Stimulated activated CD4-positive, alpha-beta T cell treated with anti-CD3 and anti-CD28 coated beads, Interleukin-2, amount 100 ng/mL, for 48 hours (primary cell): ENCODE data around the gene ZDHHC14.
"Not testable (repeated sequence)": the region's sequence is repeated elsewhere in the genome, so short reads cannot be mapped to it uniquely, and the experiment has no call there.

Experiments
- DNase-seq, 2 donors: peaks; one replicate each; pipeline ENCODE4 v3.0.0-alpha.2; 2020

The ZDHHC14 gene

DNA sequence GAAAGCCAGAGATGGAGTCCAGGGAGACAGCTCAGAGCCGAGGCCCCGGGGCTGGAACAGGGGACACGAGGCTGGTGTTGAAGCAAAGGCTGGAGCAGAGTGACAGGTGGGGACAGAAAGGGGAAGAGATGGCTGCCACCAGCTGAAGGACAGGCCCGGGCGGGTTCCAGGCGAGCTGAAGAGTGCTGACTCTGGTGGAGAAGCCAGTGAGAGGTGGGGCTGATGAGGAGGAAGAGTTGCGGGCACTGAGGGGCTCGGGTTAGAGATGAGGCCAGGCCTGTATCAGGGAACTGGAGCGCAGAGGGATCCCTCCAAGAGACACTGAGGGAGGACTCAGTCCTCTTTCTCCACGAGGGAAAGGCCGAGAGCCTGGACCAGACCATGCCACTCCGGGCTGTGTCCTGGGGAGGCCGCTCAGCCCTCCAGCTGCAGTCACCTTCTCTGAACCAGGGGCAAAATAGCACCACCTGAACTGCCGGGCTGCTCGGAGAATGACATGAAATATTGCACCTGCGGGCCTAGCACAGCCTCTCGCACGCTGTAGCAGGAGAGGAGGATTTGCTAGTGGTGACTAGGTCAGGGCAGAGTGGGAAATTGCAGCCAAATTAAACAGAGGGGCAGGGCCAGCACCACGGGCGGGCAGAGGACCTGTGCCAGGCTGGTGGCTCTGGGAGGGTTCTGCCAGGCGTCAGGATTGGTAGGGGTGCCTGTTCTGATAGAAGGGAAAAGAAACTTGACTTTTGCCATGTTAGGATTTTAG, 175.9 kb downstream of the ZDHHC14 start:
- no peak for DNase-seq

DNA sequence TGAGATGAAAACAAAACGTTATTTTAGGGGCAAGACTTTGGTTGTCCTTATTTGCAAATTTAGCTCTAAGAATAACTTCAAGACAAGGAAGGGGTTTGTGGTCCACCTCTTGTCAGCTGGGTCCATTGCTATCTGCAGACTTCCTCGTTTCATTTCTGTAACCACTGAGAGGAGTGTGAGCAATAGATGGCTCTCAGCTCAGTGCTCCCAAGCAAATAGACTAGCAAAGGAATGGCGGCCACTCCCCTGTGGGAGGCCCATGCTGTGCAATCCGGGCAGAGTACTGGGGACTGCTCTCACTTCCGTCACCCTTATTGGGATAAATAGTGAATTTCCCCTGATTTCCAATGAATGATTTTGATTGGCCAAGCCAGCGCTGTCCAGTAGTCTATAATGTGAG, 176.6 kb downstream of the ZDHHC14 start:
- no peak for DNase-seq

DNA sequence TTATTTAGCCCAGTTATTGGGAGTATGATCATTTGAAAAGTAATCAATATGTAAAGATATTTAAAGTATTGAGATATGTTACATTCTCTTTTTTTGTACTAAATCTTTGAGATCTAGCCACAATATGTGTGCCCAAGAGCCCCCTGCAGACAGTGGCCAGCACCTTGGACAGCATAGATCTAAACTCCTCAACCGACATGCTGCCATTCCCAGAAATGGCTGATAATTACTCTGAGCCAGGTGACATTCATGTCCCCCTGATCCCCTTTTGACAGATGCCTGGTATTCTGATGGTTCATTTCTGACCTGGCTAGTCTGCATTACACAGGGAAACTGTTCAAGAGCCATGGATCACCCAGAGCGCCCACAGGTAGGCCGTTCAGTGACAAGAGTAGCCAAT, 177.1 kb downstream of the ZDHHC14 start:
- DNase-seq: no peak

DNA sequence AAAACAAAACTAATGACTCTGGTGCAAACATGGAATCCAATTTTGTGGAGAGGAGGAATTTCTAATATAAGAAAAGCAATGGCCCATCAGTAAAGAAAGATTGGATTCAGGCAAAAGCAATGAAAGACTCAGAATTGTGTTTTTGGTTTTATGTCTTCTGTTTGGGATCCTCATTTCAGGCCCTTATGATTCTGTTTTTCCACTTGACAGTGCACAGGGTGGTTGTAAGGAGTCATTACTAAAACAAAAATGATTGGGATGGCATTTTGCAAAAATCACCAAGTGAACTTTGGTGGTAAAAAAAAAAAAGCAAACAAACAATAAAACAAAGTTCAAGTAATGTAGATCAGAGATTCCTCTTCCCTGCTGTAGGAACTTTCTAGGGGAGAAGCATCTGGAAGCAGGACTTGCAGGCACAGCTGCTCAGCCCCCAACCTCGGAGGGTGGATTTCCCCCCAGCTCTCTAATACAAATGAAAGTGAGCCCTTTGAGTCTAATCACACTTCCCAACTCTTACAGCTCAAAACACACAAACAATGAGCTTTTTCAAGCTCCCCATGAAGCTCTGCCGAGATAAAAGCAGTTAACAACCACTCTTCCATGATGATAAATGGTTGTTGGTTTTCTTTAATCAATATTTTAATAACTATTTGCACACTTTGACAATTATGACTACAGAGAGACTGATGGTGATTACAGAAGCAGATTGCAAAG, 177.7 kb downstream of the ZDHHC14 start:
- DNase-seq: no peak

DNA sequence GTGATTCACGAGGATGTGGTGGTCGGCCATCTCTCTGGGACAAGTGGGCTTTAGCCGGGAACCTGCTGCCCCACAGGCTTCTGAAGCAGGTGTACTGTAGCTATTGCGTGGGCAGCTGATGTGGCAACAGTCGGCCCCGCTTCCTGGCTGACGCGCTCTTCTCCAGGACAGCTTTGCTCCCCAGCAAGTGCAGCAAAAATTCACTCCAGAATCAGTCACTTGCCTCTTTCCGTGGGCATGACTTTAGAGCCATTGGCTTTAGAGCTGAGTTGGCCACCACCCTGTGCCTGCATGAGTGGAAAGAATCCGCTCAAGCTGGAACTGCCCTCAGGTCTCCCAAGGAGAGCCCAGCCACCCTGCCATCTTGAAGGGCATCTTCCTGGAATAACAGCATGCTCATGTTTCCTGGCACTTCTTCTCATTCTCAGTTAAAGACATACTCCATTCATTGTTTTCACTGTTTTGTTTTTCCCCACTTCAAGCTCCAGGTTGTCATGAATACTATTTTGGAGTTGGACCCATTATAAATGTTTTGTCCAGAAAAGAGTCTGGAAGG, 178.3 kb downstream of the ZDHHC14 start:
- DNase-seq: no peak

DNA sequence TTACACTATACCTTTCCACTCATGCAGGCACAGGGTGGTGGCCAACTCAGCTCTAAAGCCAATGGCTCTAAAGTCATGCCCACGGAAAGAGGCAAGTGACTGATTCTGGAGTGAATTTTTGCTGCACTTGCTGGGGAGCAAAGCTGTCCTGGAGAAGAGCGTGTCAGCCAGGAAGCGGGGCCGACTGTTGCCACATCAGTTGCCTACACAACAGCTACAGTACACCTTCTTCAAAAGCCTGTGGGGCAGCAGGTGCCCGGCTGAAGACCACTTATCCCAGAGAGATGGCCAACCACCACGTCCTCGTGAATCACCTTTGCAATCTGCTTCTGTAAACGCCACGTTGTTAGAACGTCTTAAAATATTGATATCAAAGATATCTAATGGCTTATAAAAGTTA, 179.1 kb downstream of the ZDHHC14 start:
- DNase-seq: not testable (repeated sequence)

DNA sequence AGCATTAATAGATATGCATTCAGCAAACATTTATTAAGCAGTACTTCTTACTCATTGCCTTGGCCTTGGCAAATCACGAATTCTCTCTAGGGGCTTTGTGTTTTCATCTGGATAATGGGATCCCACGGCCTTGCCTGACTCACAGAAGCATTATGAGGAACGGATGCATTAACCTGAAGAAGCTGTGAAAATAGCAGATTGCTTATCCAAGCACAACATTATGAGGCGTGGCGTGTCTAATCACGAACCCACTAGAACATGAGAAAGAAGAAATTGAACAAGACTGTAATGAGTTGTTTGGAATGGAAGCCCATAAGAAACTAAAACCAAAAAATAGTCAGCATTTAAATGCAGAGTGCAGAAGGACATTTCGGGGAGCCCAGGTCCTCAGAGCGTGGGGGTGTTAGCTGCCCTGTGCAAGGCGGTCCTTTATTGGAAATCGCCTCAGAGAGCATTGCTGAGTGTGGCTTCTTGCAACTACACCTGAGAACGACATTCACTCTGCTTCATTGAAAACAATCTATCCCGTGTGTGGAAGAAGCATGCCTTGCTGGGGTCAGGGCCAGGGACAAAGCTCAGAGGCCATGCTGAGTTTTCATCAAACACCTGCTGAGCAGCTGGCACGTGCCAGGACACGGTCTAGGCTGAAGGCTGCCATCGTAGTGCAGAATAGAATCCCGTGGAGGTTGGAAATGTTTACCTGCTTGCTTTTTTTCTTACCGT, 179.9 kb downstream of the ZDHHC14 start:
- no peak for DNase-seq

DNA sequence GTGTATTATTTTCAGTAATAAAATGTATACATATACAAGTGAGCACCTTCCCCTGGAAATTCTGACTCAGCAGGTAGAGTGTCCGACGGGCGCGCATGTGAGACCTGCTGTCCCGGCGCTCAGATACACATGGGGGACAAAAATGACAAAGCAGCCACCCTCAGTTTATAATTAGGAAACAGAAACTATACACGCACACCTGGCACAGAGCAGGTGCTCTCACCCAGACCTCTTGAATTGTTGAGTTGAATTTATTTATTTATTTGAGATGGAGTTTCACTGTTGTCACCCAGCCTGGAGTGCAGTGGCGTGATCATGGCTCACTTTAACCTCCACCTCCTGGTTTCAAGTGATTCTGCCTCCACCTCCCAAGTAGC, 180.4 kb downstream of the ZDHHC14 start:
- no peak for DNase-seq

DNA sequence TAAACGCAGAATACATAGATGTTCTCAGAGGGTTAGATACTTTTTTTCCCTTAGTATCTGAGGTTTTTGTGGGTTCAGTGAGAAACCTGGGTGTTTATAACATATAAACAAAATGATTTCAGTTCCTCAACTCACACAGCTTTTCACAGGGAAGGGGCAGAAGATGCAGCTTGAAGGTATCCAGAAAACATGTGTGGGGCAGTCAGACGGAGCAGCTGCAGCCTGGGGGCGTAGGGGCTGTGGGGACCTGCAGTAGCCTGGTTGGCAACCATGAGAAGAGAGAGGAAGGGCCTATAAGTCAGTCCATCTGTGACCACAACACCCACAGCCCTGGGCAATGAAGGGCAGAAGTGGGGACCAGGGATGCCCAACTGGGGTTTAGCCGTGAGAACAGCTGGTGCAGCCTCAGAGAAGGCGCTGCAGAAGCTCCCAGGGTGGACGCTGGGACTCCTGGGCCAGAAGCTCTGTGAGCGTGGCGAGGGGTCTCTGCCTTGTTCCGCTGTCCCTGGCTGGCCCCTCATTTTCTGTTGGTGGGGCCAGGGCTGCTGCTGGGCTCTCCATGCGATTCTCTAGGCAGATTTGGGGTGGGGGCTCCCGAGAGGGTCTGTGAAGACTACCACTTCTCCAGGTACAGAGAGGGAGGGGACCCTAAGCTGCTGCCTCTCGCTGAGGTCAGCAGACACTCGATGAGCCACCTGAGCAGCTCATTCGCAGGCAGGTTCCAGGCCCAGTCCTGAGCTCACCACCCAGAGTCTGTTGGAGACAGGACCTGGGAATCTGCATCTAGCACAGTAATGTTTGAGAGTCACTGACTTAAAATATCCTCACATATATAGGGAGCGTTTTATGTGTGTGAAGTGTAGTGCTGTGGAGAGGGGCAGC, 181.2 kb downstream of the ZDHHC14 start:
- DNase-seq: no peak

DNA sequence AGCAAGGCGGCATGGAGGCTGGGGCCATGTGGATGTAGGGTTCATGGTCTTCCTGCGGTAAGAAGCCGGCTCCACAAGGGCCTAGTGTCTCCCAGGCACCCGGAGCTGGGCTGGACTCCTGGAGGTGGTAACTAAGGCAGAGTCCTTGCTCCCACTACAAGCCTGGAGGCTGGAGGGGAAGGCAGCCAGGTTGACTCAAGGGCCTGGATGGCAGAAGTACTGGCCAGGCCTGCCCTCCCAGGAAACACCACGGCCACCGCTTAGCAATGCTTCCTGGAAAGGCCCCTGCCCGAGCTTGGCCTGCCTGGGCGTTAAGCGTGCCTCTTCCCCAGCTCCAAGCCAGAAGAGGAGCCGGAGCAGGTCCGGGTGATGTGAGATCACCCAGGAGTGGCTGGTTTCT, 182.0 kb downstream of the ZDHHC14 start:
- no peak for DNase-seq

DNA sequence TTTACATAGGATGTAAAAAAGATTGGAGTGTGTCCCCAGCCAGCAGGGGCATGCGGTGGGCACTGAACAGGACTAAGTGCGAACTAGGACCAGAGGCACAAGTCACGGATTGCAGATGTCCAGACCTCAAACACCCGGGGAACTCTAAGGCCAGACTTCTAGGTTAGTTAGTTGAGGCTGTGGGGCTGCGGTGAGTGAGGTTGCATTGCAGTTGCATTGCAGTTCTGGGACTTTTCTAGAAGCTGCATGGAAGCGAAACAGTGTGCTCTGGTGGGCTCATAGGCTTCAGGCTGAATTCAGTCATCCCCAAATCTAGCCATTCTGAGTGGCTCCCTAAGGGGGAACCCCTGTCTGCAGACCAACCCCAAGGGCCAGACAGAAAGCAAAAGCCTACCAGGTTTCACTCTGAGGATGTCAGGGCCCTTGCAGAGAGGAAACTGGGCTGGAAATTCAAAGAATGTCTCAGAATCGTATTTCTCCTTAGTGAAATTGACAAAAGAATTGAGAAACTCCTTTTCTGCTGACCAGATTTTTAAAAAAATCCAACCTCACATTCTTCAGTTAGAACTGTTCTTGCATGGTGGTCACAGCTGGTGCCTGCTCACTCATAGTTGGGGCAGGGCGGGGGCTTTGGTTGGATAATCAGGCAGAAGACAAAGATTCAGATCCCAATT, 182.8 kb downstream of the ZDHHC14 start:
- DNase-seq: no peak

DNA sequence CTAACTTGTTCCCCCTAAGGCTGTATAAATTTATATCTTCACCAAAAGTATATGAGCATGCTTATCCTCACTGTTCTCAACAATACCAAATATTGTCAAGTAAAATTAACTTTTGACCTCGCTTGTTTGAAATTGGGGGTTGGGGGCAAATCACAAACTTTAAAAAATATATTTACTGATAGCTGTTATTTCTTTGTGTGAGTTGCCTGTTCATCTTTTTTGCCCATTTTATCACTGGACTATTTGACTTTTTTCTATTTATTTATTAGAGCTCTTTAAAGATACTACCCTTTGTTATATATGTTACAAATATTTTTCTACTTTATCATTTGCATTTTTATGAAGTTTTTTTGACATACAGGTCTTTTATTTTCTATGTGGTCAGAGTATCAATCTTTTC, 187.7 kb downstream of the ZDHHC14 start:
- no peak for DNase-seq

DNA sequence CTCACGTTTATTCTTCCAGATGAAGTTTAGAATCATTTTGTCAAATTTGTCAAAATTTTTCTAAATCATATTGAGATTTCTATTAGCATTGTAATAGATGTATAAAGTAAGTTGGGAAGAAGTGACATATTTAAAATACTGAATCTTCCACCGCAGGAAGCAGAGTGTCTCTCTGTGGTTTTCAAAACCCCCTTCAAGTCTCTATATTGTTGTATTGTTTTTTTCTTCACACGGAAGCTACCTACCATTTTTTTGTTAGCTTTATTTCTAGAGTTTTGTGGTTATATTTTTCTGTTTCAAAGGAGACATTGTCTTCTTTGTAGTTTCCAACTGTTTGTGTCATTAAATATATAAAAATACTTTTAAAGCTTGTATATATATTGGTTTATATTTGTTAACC, 188.6 kb downstream of the ZDHHC14 start:
- DNase-seq: no peak

DNA sequence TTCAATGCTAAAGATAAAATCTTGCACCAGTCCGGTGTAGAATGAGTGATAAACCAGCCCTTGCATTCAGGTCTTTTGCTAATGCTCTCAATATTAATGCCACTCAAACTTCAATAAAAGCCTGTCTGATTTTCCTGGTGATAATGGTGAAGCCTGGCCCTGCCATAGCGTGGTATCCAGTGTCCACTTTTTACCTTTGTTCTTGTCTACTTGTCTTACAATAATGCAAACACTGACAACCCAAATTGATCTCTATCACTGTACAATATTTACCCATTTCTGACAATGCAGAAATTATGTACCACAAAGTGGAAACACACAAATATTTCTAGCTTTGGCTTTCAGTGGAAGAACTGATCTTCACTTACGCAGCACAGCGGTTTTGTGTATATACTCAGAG, 189.1 kb downstream of the ZDHHC14 start:
- DNase-seq: no peak

DNA sequence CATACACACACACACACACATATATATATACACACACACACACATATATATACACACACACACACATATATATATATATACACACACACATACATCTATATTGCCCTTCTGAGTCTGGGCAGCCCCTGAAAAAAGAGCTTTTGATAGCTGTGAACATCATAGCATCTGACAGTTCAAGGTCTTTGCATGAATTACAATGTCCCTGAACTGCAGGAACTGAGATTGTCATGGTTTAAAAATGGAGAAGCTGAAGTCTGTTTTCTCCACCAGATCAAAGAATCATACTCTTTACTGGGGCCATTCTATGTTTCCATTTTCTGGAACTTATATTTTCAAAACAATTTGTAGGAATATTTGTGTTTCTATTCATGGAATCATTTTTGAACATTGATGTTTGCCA, 189.8 kb downstream of the ZDHHC14 start:
- no peak for DNase-seq

DNA sequence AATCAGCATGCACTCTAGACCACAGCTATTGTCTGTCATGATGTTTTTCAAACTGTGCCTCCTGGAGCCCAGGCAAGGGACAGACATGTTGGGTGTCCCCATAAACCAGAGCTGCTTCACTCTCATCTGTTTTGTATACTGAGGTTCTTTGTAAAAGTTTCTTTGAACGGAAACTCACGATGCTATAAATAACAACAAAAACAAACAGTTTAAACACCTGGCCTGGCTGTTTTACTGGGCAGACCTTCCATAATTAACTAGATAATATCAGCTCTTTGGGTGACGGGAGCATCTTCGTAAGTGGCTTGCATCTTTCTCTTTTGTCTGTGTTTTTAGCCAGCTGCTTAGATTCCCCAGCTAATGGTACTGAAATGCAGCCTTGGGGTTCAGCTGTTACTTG, 190.3 kb downstream of the ZDHHC14 start:
- no peak for DNase-seq

DNA sequence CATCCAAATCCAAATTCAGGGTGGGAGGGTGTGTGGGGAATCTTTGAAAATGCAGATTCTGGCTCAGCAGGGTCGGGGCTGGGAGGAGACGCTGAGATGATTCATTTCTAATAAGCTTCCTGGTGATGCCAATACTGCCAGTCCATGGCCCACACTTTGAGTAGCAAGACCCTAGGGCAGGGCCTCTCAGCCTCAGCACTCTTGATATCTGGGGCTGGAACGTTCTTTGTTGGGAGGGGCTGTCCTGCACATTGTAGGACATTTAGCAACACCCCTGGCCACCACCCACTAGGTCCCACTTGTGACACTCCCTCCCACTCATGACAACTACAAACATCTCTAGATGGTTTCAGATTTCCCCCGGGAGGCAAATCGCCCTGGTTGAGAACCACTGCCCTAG, 191.0 kb downstream of the ZDHHC14 start:
- no peak for DNase-seq

DNA sequence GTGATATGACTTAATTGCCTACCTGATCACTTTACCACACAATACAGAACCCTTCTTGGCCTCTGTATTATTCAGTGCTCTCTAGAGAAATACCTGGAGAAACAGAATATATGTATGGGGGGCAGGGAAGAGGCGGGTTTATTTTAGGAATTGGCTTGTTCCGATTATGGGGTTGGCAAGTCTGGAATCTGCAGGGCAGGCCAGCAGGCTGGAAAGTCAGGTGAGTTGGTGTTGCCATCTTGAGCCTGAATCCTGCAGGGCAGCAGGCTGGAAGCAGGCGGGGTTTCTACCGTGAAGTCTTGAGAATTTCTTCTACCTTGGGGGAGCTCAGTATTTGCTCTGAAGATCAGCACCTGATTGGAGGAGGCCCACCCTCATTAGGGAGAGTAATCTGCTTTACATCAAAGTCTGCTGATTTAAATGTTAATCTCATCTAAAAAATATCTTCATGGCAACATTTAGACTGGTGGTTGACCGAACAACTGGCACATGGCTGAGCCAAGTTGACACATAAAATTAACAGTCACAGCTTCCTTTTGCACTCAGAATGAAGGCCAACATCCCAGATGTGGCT, 193.9 kb downstream of the ZDHHC14 start:
- no peak for DNase-seq

DNA sequence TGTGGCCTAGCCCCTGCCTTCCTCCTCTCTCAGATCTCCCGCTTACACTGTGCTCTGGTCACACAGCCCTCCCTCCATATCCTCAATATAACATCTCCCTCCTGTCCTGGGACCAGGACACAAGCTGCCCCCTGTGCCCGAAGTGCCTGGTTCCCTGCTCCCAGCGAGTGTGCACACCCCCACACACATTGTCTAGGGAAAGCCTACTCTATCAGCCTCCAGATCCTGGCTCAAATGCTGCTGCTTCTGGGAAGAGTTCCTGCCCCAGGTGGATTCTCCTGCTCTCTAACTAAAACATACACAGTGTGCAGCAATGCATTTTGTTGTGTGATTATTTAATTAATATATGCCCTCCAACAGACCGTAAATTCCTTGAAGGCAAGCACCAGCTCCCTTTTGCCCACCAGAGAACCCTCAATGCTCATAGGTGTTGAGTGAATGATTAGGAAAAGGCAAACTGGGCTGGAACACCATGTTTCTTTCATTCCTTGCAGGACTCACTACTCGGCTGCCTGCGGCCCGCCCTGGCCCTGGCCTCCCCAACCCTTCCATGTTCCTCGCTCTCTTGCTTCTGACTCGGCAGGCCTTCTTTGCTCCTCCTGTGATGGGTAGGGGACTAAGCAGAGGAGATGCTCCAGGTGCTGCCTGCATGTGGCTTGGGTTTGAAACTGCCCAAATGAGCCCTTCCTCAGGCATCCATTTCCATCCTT, 194.6 kb downstream of the ZDHHC14 start:
- DNase-seq: no peak

DNA sequence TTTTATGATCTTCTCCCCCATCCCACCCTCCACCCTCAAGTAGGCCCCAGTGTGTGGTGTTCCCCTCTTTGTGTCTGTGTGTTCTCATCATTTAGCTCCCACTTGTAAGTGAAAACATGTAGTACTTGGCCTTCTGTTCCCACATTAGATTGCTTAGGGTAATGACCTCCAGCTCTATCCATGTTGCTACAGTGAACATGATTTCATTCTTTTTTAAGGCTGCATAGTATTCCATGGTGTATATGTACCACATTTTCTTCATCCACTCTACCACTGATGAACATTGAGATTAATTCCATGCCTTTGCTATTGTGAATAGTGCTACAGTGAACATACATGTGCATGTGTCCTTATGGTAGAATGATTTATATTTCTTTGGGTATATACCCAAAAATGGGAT, 196.0 kb downstream of the ZDHHC14 start:
- not testable (repeated sequence) for DNase-seq

DNA sequence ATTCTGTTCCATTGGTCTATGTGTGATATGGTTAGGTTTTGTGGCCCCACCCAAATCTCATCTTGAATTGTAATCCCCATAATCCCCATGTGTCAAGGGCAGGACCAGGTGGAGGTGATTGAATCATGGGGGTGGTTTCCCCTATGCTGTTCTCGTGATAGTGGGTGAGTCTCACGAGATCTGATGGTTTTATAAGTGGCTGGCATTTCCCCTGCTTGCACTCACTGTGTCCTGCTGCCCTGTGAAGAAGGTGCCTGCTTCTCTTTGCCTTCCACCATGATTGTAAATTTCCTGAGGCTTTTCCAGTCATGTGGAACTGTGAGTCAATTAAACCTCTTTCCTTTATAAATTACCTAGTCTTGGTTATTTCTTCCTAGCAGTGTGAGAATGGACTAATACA, 197.5 kb downstream of the ZDHHC14 start:
- DNase-seq: not testable (repeated sequence)
